Activated T-cell treated with anti-CD3 and anti-CD28 coated beads, Interleukin-2, amount 50 U/mL, for 72 hours (primary cell): Measurements from ENCODE around the gene MMRN2. TPM values are rescaled to one million over a fixed set of nuclear protein-coding genes. Genes with fewer than 3 reads are reported as not detected.
"Not testable (repeated sequence)": the region's sequence is repeated elsewhere in the genome, so short reads cannot be mapped to it uniquely, and the experiment has no call there.

Source experiments
- ATAC-seq, 2 donors: fragments of 150-1000 bp; cut with Tn5 transposase; replicated peaks in 1 of 2; 2 replicates each; pipeline ENCODE4 v1.10.0; 2021; ENCODE audit warnings: moderate library complexity in 2 of 2, mild to moderate bottlenecking in 1 of 2
- DNase-seq, 2 donors: peaks; one replicate each; pipeline ENCODE4 v3.0.0; 2021 to 2022; ENCODE audit warnings: mixed read lengths in 1 of 2
- H3K27ac Mint-ChIP-seq: one replicate; pipeline ENCODE4 v1.8.0; 2022; ENCODE audit warnings: mild to moderate bottlenecking, moderate library complexity, mixed read lengths
- H3K27me3 Mint-ChIP-seq: one replicate; pipeline ENCODE4 v1.8.0; 2022; ENCODE audit warnings: low read depth, mixed read lengths
- H3K36me3 Mint-ChIP-seq, 2 donors: one replicate each; pipeline ENCODE4 v1.8.0; 2022; ENCODE audit warnings: mixed read lengths in 2 of 2, mild to moderate bottlenecking in 1 of 2; ENCODE audit not compliant: insufficient read depth in 2 of 2
- H3K4me1 Mint-ChIP-seq: one replicate; pipeline ENCODE4 v1.8.0; 2022; ENCODE audit warnings: low read depth, mixed read lengths
- H3K4me3 Mint-ChIP-seq, 2 donors: one replicate each; pipeline ENCODE4 v1.8.0; 2022; ENCODE audit warnings: mild to moderate bottlenecking in 2 of 2, mixed read lengths in 2 of 2, moderate library complexity in 2 of 2
- H3K9me3 Mint-ChIP-seq, 2 donors: one replicate each; pipeline ENCODE4 v1.8.0; 2022; ENCODE audit warnings: mixed read lengths in 2 of 2
- total RNA-seq, 2 donors: library from RNA; stranded (reverse); gene quantifications; one replicate each; pipeline ENCODE4 v1.2.3, GENCODE V29; 2022

MMRN2 gene, protein sequence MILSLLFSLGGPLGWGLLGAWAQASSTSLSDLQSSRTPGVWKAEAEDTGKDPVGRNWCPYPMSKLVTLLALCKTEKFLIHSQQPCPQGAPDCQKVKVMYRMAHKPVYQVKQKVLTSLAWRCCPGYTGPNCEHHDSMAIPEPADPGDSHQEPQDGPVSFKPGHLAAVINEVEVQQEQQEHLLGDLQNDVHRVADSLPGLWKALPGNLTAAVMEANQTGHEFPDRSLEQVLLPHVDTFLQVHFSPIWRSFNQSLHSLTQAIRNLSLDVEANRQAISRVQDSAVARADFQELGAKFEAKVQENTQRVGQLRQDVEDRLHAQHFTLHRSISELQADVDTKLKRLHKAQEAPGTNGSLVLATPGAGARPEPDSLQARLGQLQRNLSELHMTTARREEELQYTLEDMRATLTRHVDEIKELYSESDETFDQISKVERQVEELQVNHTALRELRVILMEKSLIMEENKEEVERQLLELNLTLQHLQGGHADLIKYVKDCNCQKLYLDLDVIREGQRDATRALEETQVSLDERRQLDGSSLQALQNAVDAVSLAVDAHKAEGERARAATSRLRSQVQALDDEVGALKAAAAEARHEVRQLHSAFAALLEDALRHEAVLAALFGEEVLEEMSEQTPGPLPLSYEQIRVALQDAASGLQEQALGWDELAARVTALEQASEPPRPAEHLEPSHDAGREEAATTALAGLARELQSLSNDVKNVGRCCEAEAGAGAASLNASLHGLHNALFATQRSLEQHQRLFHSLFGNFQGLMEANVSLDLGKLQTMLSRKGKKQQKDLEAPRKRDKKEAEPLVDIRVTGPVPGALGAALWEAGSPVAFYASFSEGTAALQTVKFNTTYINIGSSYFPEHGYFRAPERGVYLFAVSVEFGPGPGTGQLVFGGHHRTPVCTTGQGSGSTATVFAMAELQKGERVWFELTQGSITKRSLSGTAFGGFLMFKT
- total RNA-seq = under 1 TPM in 1 of 2 donors, not detected in 1; 0.05 TPM

DNA sequence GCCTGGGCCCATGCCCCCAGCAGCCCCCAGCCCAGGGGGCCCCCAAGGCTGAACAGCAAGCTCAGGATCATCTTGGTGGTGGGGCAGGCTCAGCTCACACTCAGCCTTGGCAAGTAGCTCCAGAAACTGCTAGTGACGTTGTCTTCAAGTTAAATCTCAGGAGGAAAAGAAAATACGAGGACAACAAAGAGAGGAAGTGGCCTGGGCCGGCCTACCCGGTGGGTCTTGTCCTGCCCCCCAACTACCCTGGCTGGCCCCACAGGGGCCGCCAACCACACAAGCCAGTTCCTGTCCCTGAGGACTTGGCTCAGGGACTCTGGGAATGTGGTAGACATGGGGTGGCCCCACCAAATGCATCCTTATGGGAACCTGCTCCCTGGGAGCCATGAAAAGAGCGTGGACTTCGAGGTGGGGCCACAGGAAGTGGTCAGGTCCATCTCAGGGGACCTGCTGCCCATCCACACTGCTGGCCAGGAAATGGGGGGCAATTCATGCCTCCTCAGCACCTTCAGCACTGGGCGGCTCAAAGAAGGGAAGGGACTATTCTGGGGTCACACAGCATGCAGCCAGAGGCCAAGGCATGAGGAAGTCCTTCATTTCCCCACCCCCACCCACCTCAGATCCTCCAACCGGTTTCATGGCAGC lies at the start of gene MMRN2:
Gene MMRN2 (minus strand): TSS at position 145 of the 645 bp plus-strand sequence. CDS start 74 bp downstream, at position 71.
- ATAC-seq = no peak
- Mint-ChIP-seq H3K9me3 (no peaks in the 10 kb centered on the region), H3K4me1 (no peaks in the 10 kb centered on the region), H3K36me3 (no peaks in the 10 kb centered on the region), H3K4me3 (no peak within 1 kb of the TSS), H3K27ac (no peak within 1 kb of the TSS), H3K27me3 (no peaks in the 10 kb centered on the region)
- no peak for DNase-seq

GRCh38 chr10:87007124-87007523 lies 49.7 kb upstream of the MMRN2 start:
- ATAC-seq, H3K27ac Mint-ChIP-seq, H3K36me3 Mint-ChIP-seq, DNase-seq, H3K4me1 Mint-ChIP-seq, H3K9me3 Mint-ChIP-seq, H3K4me3 Mint-ChIP-seq, H3K27me3 Mint-ChIP-seq: not testable (repeated sequence)

DNA sequence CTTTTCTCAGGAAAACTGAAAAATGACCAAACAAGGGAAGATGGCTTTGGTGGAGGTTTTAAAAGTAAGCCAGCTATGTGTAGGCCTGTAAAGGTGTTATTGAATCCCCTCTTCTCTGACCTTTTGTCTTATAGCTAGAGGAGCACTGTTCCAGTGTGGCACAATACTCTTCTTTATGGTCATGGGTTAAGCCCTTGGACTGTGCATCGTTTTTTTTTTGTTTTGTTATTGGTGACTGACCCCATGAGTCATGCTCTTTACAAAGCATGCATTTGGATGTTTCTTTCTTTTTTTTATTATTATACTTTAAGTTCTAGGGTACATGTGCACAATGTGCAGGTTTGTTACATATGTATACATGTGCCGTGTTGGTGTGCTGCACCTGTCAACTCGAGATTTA lies 43.1 kb upstream of the MMRN2 start:
- H3K27ac Mint-ChIP-seq = no peak overlapping the region
- H3K9me3 Mint-ChIP-seq = no peaks in the 10 kb centered on the region
- no peaks in the 10 kb centered on the region for H3K27me3 Mint-ChIP-seq

DNA sequence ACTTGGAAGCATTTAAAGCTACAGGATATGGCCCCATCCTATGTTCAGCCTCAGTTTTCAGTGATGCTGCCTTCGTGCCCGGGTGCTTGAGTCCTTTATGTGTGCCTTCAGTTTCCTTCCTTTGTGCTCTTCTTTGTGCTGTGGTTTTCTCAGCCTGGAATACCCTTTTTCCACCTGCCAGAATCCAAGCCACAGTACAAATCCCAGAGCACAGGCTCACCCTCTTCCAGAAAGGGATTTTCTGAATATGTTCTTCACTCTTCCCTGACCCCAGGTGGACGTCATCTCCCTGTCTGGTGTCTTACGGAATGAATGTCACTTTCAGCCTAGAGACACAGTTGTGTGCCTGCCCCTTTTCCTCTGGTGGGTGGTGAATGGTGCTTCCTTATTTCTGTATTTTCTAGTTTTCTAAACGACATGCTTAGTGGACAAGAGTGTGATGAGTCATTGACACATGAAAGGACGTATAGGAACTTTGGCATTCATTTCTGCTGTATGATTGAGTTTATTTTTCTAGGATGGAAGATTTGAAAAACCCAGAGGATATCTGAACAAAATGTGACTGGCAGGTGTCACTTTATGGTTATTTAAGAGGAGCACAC lies 42.5 kb upstream of the MMRN2 start:
- H3K27ac Mint-ChIP-seq, DNase-seq, H3K4me1 Mint-ChIP-seq, H3K4me3 Mint-ChIP-seq, H3K36me3 Mint-ChIP-seq, H3K9me3 Mint-ChIP-seq, H3K27me3 Mint-ChIP-seq, ATAC-seq: not testable (repeated sequence)

More for the DNA sequence above, 43.1 kb upstream of the MMRN2 start:
- H3K4me1 Mint-ChIP-seq = no peaks in the 10 kb centered on the region
- no peak for DNase-seq
- no peak overlapping the region for H3K4me3 Mint-ChIP-seq
- H3K36me3 Mint-ChIP-seq = no peaks in the 10 kb centered on the region
- ATAC-seq = no peak

DNA sequence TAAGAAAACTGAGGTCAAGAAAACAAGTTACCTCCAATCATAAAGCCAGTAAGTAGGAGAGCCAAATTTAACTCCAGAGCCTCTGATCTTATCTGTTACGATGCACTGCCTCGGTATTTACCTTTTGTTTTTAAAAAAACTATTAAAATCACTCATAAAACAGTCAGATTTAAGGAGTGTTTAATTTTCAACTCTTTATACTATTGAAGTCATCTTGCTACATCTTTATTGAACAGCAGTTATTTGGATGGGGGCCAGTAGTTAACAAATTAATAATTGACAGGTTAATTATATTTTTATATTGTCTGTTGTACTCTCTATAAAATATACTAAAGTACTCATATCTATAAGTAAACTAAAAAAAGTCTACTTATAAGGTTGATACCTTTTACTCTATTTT lies 35.5 kb upstream of the MMRN2 start:
- H3K36me3 Mint-ChIP-seq = no peaks in the 10 kb centered on the region
- H3K4me1 Mint-ChIP-seq = no peaks in the 10 kb centered on the region
- ATAC-seq (no peak), DNase-seq (no peak)
- no peak overlapping the region for H3K4me3 Mint-ChIP-seq
- peaks cover 27% of the 10 kb centered on the region for H3K27me3 Mint-ChIP-seq
- no peak overlapping the region for H3K27ac Mint-ChIP-seq
- H3K9me3 Mint-ChIP-seq = no peaks in the 10 kb centered on the region

GRCh38 chr10:86992456-86992855 lies 35.0 kb upstream of the MMRN2 start:
- Mint-ChIP-seq H3K9me3 (no peaks in the 10 kb centered on the region), H3K4me3 (no peak overlapping the region), H3K36me3 (no peaks in the 10 kb centered on the region), H3K27ac (no peak overlapping the region), H3K27me3 (peaks cover 32% of the 10 kb centered on the region), H3K4me1 (no peaks in the 10 kb centered on the region)
- DNase-seq (no peak), ATAC-seq (no peak)

- peaks cover 33% of the 10 kb centered on the region for H3K27me3 Mint-ChIP-seq
- H3K36me3 Mint-ChIP-seq, H3K9me3 Mint-ChIP-seq, H3K27ac Mint-ChIP-seq, H3K4me3 Mint-ChIP-seq, DNase-seq, H3K4me1 Mint-ChIP-seq, ATAC-seq: not testable (repeated sequence)
These were observed 33.9 kb upstream of the MMRN2 start for GRCh38 chr10:86991362-86991761.

DNA sequence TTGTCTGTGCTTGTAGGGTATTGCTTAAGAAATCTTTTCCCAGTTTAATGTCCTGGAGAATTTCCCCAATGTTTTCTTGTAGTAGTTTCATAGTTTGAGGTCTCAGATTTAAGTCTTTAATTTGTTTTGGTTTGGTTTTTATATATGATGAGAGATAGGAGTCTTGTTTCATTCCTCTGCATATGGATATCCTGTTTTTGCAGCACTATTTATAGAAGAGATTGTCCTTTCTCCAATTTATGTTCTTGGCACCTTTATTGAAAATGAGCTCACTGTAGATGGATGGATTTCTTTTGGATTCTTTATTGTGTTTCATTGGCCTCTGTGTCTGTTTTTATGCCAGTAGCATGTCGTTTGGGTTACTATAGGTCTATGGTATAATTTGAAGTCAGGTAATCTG lies 31.1 kb upstream of the MMRN2 start:
- Mint-ChIP-seq H3K9me3 (no peaks in the 10 kb centered on the region), H3K27me3 (peaks cover 33% of the 10 kb centered on the region), H3K4me1 (no peaks in the 10 kb centered on the region), H3K27ac (no peak overlapping the region), H3K4me3 (no peak overlapping the region), H3K36me3 (no peaks in the 10 kb centered on the region)
- ATAC-seq (no peak), DNase-seq (no peak)

- peaks cover 29% of the 10 kb centered on the region for H3K27me3 Mint-ChIP-seq
- not testable (repeated sequence) for H3K9me3 Mint-ChIP-seq
These were observed 27.1 kb upstream of the MMRN2 start for GRCh38 chr10:86984498-86984897.

GRCh38 chr10:86981716-86982115 lies 24.3 kb upstream of the MMRN2 start:
- peaks cover 9% of the 10 kb centered on the region for H3K27me3 Mint-ChIP-seq
- no peak overlapping the region for H3K27ac Mint-ChIP-seq
- H3K4me3 Mint-ChIP-seq = no peak overlapping the region
- DNase-seq = no peak
- no peaks in the 10 kb centered on the region for H3K4me1 Mint-ChIP-seq
- no peak for ATAC-seq
- H3K36me3 Mint-ChIP-seq = no peaks in the 10 kb centered on the region
- H3K9me3 Mint-ChIP-seq = no peaks in the 10 kb centered on the region

More at GRCh38 chr10:86984498-86984897, 27.1 kb upstream of the MMRN2 start:
- not testable (repeated sequence) for DNase-seq, H3K36me3 Mint-ChIP-seq, H3K4me1 Mint-ChIP-seq, ATAC-seq, H3K4me3 Mint-ChIP-seq, H3K27ac Mint-ChIP-seq

DNA sequence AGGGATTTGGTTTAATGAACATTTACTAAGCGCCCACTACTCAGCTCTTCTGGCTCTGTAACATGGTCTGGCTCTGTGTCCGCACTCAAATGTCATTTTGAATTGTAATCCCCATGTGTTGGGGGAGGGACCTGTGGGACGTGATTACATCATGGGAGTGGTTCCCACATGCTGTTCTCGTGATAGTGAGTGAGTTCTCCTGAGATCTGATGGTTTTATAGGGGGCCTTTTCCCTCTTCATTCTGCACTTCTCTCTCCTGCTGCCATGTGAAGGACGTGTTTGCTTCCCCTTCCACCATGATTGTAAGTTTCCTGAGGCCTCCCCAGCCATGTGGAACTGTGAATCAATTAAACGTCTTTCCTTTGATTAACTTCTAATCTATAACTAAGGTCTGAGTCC lies 23.6 kb upstream of the MMRN2 start:
- H3K4me3 Mint-ChIP-seq, H3K9me3 Mint-ChIP-seq, ATAC-seq, H3K27me3 Mint-ChIP-seq, H3K36me3 Mint-ChIP-seq, H3K4me1 Mint-ChIP-seq, H3K27ac Mint-ChIP-seq, DNase-seq: not testable (repeated sequence)

GRCh38 chr10:86979977-86980448 lies 22.6 kb upstream of the MMRN2 start:
- Mint-ChIP-seq H3K4me3 (no peak overlapping the region), H3K27ac (no peak overlapping the region), H3K27me3 (peaks cover 9% of the 10 kb centered on the region), H3K36me3 (no peaks in the 10 kb centered on the region), H3K4me1 (no peaks in the 10 kb centered on the region), H3K9me3 (no peaks in the 10 kb centered on the region)
- ATAC-seq (no peak), DNase-seq (no peak)
